Mammary epithelial cell (primary cell): ENCODE results near the gene MPRIP.

Experiments
- EZH2 ChIP-seq: IDR thresholded peaks from 2 replicates; pipeline ENCODE4 v1.6.1; 2012; ENCODE audit warnings: low read length, inconsistent platforms, borderline replicate concordance
- TF ChIP-seq, protein P1 (sequence below), 2 donors: IDR thresholded peaks in 1 of 2; conservative IDR thresholded peaks in 1 of 2; 2 replicates each; pipeline ENCODE4 v1.5.1; 2011 to 2012; ENCODE audit warnings: inconsistent platforms in 2 of 2, low read length in 2 of 2, mild to moderate bottlenecking in 2 of 2, control low read depth in 1 of 2, low read depth in 1 of 2; ENCODE audit not compliant: insufficient read depth in 1 of 2; ENCODE audit errors: extremely low read depth in 1 of 2

DNA sequence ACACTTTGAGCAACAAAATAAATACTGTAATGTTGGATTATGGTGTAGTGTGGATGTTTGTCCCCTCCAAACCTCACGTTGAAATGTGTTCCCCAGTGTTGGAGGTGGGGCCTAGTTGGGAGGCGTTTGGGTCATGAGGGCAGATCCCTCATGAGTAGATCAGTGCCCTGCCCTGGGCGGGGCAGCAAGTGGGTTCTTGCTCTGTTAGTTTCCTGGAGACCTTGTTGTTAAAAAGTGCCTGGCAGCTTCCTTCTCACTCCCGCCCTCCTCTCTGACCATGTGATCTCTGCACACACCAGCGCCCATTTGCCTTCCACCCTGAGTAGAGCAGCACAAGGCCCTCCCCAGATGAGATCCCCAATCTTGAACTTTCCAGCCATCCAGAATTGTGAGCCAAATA lies 67.7 kb downstream of the MPRIP start:
- TF ChIP-seq, protein P1, sequence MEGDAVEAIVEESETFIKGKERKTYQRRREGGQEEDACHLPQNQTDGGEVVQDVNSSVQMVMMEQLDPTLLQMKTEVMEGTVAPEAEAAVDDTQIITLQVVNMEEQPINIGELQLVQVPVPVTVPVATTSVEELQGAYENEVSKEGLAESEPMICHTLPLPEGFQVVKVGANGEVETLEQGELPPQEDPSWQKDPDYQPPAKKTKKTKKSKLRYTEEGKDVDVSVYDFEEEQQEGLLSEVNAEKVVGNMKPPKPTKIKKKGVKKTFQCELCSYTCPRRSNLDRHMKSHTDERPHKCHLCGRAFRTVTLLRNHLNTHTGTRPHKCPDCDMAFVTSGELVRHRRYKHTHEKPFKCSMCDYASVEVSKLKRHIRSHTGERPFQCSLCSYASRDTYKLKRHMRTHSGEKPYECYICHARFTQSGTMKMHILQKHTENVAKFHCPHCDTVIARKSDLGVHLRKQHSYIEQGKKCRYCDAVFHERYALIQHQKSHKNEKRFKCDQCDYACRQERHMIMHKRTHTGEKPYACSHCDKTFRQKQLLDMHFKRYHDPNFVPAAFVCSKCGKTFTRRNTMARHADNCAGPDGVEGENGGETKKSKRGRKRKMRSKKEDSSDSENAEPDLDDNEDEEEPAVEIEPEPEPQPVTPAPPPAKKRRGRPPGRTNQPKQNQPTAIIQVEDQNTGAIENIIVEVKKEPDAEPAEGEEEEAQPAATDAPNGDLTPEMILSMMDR (conservative IDR thresholded peaks at IDR 0.05 in 1 of 2, IDR thresholded peaks at IDR 0.05 in 1 of 2; ENCODE audit: extremely low read depth in 1 of 2, insufficient read depth in 1 of 2, low read depth in 1 of 2, low read length in 2 of 2) = no peak
- no peak for TF ChIP-seq EZH2
